ENCODE measurements around the gene ZNF519.

GRCh38 chr18:14074187-14074586 lies 58.0 kb downstream of the ZNF519 start:
- TF ChIP-seq SPI1 (IDR thresholded peaks at IDR 0.05; ENCODE audit: low read depth, low read length): no peak
- no peak for TF ChIP-seq POLR2AphosphoS5 (IDR thresholded peaks at IDR 0.05; ENCODE audit: low read depth, low read length)
- no peak for TF ChIP-seq POLR2A (IDR thresholded peaks at IDR 0.05; ENCODE audit: low read depth, low read length)
- no peak for TF ChIP-seq TAF1 (IDR thresholded peaks at IDR 0.05; ENCODE audit: low read depth, low read length)
